WTC11 (cell line): ENCODE results near the gene H1-8.

Experiments
- ATF2 ChIP-seq: sonication (generic); formaldehyde crosslinking; IDR thresholded peaks from 2 replicates; pipeline ENCODE4 v1.8.1; 2022; ENCODE audit warnings: low read depth, missing genetic modification reagents, borderline replicate concordance
- CTCF ChIP-seq: fragments of 200-600 bp; IDR thresholded peaks from 2 replicates; pipeline ENCODE4 v1.8.0; 2022; ENCODE audit warnings: antibody characterized with exemption
- GTF2I ChIP-seq: fragments of 250-450 bp; sonication (Bioruptor Pico); conservative IDR thresholded peaks from 2 replicates; pipeline ENCODE4 v1.4.0; 2021; ENCODE audit warnings: mild to moderate bottlenecking
- NR3C1 ChIP-seq: sonication (generic); formaldehyde crosslinking; conservative IDR thresholded peaks from 2 replicates; pipeline ENCODE4 v1.8.1; 2023; ENCODE audit warnings: low read depth, mild to moderate bottlenecking, missing genetic modification reagents
- PREB ChIP-seq: sonication (generic); formaldehyde crosslinking; IDR thresholded peaks from 2 replicates; pipeline ENCODE4 v1.8.1; 2022; ENCODE audit warnings: mild to moderate bottlenecking, missing genetic modification reagents, moderate library complexity, borderline replicate concordance
- SMAD4 ChIP-seq: sonication (generic); formaldehyde crosslinking; IDR thresholded peaks from 2 replicates; pipeline ENCODE4 v1.8.0; 2022; ENCODE audit warnings: mild to moderate bottlenecking, missing genetic modification reagents
- USF1 ChIP-seq: sonication (generic); formaldehyde crosslinking; IDR thresholded peaks from 2 replicates; pipeline ENCODE4 v1.8.0; 2022; ENCODE audit warnings: mild to moderate bottlenecking, missing genetic modification reagents
- USF2 ChIP-seq: sonication (generic); formaldehyde crosslinking; IDR thresholded peaks from 2 replicates; pipeline ENCODE4 v1.8.1; 2023; ENCODE audit warnings: mild to moderate bottlenecking, missing genetic modification reagents, moderate library complexity
- ZNF396 ChIP-seq: fragments of 250-450 bp; sonication (Bioruptor Pico); IDR thresholded peaks from 2 replicates; pipeline ENCODE4 v1.8.0; 2021; ENCODE audit warnings: mild to moderate bottlenecking, moderate library complexity, borderline replicate concordance
- ZNF425 ChIP-seq: fragments of 250-450 bp; sonication (Bioruptor Pico); conservative IDR thresholded peaks from 2 replicates; pipeline ENCODE4 v1.9.0; 2021; ENCODE audit warnings: mild to moderate bottlenecking

GRCh38 chr3:129563332-129563731, 20.4 kb downstream of the H1-8 start:
- TF ChIP-seq NR3C1: no peak
- no peak for TF ChIP-seq CTCF
- TF ChIP-seq PREB: no peak
- no peak for TF ChIP-seq ZNF396 (CRISPR knock-in tag)
- no peak for TF ChIP-seq ATF2 (CRISPR knock-in tag)
- no peak for TF ChIP-seq USF1
- TF ChIP-seq SMAD4 (CRISPR knock-in tag): no peak
- no peak for TF ChIP-seq GTF2I (CRISPR knock-in tag)
- no peak for TF ChIP-seq USF2 (CRISPR knock-in tag)
- no peak for TF ChIP-seq ZNF425
